GM12872 (cell line): ENCODE data around the gene MT1G.

ENCODE experiments used
- CTCF ChIP-seq: IDR thresholded peaks from 3 replicates; pipeline ENCODE4 v1.5.1; 2011; ENCODE audit warnings: low read depth, mild to moderate bottlenecking, low read length, moderate library complexity; ENCODE audit not compliant: insufficient read depth

The MT1G gene

DNA sequence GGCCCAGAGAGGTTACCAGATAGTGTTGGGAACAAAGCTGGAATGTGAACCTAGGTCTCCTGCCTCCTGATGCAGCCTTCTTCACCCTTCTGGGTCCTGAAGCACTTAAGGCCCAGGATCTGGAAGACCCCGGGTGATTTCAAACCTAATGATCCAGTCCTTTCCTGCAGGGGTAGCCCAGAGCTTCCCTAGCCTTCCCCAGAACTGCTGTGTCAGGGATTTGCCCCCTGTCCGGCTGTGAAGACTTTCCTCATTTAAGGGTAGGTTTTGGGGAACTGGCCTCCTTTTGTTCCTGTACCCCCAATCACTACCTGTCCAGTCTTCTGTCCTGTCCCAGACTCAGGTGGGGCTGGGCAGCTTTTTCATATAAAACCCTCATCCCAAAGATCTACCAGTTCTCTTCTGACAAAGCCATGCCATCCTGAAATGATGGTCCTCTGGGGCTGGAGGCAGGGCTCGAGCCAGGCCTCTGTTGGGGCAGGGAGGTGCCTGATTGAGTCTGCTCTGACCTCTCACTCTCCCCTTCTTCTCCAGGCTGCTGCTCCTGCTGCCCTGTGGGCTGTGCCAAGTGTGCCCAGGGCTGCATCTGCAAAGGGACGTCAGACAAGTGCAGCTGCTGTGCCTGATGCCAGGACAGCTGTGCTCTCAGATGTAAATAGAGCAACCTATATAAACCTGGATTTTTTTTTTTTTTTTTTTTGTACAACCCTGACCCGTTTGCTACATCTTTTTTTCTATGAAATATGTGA, 15.7 kb upstream of the MT1G start:
- TF ChIP-seq CTCF, result no peak

GRCh38 chr16:56682703-56683397, 15.0 kb upstream of the MT1G start:
- TF ChIP-seq CTCF, result no peak

GRCh38 chr16:56681939-56682702, 14.3 kb upstream of the MT1G start, which contains the start of gene MT1X:
MT1X (plus strand) TSS chr16:56682470; CDS start chr16:56682541, 71 bp downstream.
- TF ChIP-seq CTCF, result no peak

GRCh38 chr16:56679818-56680217, 12.0 kb upstream of the MT1G start:
- no peak for TF ChIP-seq CTCF

DNA sequence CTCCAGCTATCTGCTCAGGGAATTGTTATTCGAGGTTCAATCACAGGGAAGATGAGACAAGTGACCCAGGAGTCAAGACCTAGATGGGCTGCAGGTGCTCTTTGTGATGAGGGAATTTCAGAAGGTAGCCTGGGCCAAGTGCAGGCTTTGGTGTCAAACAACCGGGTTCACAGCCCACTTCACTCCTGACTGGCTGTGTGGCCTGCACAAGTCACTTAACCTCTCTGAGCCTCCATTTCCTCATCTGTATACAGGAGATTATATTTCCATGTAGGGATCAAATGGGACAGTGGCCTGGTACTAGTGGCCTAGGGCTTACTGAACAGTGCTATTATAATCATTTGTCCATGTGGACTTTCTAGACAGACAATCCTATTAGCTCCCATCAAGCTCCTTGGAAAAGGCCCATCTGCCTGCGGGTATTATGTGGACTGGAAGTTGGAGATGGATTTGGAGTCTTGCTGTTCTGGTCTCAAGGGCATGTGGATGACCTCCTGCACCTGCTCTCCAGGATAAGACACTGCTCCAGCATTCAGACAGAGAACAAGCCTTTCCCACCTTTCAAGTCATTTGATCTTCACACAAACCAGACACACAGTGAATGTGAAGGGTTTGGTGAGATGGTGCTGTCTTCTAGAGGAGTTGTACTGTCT, 11.3 kb upstream of the MT1G start:
- TF ChIP-seq CTCF, result no peak

DNA sequence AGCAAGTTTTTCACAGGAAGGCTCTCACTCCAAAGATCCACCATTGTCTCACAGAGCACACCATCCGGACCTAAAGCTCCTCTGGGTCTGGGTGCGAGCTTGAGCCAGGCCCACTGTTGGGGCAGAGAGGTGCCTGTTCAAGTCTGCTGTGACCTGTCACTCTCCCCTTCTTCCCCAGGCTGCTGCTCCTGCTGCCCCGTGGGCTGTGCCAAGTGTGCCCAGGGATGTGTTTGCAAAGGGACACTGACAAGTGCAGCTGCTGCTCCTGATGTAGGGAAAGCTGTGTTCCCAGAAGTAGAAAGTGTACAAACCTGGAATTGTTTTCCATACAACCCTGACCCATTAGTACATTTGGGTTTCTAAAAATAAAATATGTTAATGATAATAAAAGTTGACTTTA, 9.6 kb upstream of the MT1G start:
- TF ChIP-seq CTCF, result no peak
